ENCODE results near the gene ATXN1.

ATXN1 gene

DNA sequence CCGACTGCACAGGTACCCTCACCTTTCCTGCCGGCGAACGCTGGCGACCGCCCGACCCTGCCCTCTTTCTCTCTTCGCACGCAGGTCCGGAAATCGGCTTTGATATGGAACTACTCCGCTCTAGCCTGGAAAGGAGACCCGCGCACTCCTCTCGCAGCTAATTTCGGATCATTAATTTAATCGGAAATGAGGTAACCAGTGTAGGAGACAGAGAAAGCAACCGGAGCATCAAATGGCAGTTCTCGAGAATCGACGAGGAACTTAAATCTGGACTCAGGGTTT, 949 bp upstream of the ATXN1 start:
- no peak for DNase-seq (ENCODE audit: low read depth, low spot score)

DNA sequence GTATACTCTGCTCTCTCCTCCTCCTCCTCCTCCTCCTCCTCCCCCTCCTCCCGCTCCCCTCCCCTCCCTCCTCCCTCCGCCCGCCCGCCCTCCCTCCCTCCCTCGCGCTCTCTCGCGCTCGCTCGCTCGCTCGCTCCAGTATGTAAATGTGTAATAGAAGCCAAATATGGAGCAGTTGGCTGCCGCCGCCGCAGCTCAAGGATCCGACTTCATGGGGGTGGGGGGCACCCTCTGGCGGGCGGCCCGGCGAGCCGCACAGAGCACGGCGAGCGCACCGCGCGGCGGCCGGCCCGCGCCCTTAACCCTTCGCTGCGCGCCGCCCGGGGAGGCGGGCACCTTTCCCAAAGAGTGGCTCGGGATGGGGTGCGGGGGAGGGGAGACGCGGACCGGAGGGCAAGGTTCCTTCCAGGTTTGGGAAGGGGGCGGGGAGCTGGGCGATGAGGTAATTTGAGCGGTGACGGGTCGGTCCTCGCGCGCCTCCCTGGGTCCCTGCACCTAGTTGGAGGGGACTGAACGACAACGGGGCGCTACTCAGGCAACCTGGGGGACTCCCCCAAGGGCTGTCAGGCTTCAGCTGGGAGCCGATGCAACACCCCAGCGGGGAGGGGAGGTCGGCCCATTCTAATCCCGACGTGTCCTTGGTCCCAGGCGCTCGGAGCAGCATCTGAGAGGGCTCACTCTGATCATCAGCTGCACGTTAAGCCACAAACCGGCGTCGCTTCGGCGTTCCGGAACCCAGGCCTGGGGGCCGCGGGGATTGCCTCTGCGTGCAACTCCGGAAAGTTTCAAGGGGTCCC, 409 bp upstream of the ATXN1 start:
- no peak for DNase-seq (ENCODE audit: low read depth, low spot score)

- DNase-seq (ENCODE audit: low read depth, low spot score) = no peak
Observed at GRCh38 chr6:16759646-16760515, 1.4 kb downstream of the ATXN1 start.

DNA sequence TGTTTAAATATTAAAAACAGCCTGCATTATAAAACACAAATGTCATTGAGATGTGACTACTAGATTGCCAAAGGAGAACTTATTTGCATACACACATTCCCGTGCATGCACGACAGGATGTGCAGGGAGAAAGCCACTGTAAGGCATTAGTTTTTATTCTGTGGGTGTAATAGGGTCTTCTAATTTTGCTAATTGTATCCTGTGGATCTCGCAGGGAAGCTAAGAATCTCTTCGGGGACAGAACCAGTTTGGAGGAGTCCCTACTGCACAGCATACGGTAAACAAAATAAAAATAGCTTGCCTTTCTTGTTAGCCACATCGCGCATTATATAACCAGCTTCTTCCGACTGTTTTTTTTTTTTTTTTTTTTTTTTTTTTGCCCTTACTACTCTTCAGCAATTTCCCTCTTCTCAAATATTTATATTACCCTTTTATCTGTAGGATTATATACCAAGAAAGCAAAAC, 2.0 kb downstream of the ATXN1 start:
- no peak for DNase-seq (ENCODE audit: low read depth, low spot score)

DNA sequence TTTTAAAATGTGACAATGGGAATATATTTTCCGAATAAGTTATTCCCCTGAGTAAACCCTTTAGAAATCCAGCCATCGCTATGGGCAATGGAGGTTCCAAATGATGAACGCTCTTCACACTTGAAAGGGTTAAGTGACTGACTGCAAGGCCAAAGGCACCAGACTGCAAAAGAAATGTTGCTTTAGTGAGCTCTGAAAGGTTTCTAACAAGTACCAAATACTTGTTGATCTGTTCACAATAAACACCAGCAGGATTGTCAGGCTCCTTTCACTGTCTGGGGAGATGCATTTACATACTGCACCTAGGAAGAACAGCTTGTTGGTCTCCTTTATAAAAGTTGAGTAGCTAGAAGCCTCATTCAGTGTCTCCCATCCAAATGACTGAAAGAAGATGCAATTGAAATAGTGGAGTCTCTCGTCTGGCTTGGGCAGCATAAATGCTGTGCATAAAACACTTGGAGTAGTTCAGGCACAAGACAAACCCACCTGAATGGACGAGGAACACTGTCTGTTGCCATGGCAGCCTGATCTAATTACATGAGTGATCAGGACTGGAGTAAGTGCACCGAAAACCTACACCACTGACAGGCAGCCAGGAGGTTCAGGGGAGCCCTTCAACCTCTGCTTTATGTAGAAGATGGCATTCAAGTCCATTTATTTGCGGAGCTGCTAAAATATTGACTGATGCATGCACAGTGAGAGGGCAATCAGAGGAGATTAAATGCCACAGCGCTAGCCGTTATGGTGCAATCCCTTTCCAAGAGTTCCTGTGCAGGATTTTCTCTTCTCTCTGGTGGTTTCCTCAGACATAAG, 2.9 kb downstream of the ATXN1 start:
- DNase-seq (ENCODE audit: low read depth, low spot score) = no peak

DNA sequence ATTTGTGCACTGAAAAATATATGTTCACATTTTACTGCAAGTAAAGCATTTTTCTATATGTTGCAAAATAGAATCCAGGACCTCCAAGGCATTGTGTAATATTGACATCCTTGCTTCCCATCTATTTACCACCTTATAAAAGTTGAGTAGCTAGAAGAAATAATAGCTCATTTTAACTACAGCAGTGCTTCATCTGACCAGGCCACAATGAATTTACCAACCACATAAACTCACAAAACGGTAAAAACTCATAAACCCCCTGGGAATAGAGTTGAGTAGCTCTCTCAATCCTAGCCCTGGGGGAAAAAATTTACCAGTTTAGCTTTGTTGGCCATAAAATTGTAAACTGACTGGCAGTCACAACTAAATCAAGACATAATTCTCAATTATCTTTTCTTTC, 3.9 kb downstream of the ATXN1 start:
- DNase-seq (ENCODE audit: low read depth, low spot score) = no peak

GRCh38 chr6:16756660-16757255, 4.5 kb downstream of the ATXN1 start:
- no peak for DNase-seq (ENCODE audit: low read depth, low spot score)

- no peak for DNase-seq (ENCODE audit: low read depth, low spot score)
Observed at GRCh38 chr6:16755544-16755943, 5.7 kb downstream of the ATXN1 start.

DNA sequence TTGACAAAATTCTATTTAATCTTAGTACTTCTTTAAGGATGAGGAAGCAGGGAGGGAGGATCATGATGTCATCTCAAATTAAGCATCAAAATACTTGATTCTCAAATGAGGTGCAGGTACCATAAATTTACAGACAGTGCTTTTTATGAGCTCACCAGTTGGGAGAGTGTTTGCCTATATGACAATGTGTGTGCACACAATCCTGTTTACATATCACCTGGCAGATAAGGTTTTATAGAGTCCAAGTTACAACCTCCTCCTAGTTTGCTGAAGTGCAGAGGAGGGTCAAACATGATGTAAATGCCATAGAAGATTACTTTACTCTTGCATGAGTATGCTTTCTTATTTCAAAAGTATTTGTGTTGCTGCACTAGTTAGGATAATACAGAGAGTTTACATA, 6.4 kb downstream of the ATXN1 start:
- DNase-seq (ENCODE audit: low read depth, low spot score) = no peak

DNA sequence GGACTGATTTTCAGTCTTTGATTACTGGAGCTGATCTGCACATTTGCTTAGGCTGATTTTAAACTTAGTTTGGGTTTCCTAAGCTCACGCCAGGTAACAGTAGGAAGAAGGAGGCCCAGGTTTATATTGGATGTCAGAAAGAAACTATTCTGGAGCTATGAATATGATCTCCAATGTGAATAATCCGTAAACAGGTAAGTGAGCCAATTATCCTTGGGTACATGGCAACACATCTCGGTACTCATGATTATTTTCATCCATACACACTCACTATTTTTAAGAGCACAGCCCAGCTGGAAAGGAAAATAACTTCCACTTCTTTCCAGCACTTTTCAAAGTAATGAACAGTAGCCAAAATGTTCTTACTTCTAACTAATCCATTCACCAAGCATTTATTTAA, 7.0 kb downstream of the ATXN1 start:
- DNase-seq (ENCODE audit: low read depth, low spot score) = no peak

GRCh38 chr6:16753341-16753740, 7.9 kb downstream of the ATXN1 start:
- no peak for DNase-seq (ENCODE audit: low read depth, low spot score)

GRCh38 chr6:16752206-16752866, 8.9 kb downstream of the ATXN1 start:
- DNase-seq (ENCODE audit: low read depth, low spot score) = no peak

DNA sequence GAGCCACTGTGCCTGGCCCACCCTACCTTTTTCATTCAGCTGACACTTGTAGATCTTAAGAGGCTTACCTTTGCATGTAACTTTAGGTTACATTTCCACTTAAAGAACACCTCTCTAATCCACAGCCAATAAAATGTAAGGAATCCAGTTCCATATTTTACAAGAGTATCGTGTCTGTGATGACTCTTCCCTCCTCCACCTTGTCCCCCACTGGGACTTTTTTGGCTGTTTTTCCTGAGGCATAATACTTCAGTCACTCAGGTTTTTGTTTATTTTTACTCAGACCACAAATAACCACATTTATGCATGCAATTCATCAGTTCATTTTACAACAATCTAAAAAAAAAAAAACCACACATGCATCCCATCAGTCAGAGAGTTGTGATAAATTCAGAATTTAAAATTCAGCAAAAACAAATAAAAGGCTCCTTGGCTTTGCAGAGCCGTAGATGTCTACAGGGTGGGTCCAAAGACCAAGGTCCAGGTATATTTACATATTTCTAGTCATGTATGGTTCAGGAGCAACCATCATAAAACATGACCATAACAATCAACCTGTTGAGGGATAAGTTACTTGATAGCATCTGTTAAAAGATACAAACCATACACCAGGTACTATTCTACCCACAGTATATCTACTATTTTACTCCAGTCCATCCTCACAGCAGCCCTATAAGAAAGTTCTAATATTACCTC, 9.9 kb downstream of the ATXN1 start:
- DNase-seq (ENCODE audit: low read depth, low spot score) = no peak

DNA sequence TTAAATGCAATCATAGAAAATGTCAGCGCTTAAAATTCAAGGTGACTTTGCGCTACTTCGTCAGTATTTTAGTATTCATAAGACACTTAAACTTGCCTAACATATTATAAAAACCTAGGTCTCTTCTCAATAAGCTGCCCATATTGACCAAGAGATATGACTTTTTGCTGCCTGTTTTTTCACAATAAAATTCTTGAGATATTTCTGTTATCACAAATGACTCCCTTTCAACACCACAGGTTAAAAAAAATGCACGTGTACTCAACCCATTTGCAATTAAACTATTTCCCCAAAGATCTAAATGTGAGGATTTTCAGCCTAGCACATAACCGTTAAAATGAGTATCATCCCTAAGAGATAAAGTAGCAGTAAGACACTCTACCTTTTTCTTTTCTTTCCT, 10.7 kb downstream of the ATXN1 start:
- no peak for DNase-seq (ENCODE audit: low read depth, low spot score)

DNA sequence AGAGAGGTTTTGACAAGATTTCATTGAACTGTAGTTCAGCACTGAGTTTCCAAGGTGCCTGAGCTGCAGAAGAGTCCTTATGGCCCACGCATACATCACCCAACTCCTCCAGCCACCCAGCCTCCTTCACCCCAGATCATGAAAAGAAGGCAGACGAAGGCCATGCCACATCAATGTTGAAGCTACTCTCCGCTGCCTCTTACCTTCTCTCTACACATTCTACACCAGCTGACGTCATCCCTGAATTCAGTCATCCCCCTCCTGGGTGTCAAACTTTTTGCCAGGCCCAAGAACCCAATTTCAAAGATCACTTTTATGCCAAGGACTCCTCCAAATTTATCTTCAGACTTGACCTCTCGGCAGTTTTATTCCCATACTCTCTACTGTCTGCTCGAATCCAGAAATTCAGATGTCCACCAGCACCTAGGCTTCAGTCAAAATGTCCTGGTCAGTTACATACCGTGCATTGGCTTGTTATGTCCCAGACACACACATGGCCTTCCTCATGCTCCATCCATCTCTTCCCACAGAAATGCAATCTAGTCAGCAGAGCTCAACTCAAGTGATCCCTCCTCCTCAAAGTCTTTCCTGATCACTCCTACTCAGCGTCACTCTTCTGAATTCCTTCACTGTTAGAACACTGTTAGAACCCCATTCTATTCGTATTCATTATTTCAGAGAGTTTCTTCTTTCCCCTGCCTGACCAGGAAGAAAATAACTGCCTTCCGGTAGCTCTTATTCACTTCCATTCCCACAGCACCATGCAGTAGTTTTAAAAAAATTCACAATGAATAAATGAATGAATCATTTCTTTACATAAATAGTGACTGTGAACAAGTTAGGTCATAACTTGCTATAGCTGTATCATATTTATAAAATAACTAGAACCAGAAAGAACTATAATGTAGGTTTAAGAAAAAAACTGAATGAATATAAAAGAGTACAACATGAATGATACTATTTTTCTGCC, 11.5 kb downstream of the ATXN1 start:
- no peak for DNase-seq (ENCODE audit: low read depth, low spot score)

- DNase-seq (ENCODE audit: low read depth, low spot score) = no peak
Observed at GRCh38 chr6:16748025-16748319, 13.3 kb downstream of the ATXN1 start.

GRCh38 chr6:16747232-16748024, 13.8 kb downstream of the ATXN1 start:
- no peak for DNase-seq (ENCODE audit: low read depth, low spot score)

- DNase-seq (ENCODE audit: low read depth, low spot score) = no peak
Observed at GRCh38 chr6:16746812-16747211, 14.4 kb downstream of the ATXN1 start.

- no peak for DNase-seq (ENCODE audit: low read depth, low spot score)
Observed at GRCh38 chr6:16746401-16746800, 14.9 kb downstream of the ATXN1 start.

All from iPS DF 19.7 (cell line).